GM18520 (cell line): Measurements from ENCODE around the gene UBL7.

Source experiments
- ATAC-seq: cut with Tn5 transposase; IDR thresholded peaks from one replicate; pipeline ENCODE4 v1.9.1; 2021; ENCODE audit not compliant: unreplicated experiment

The UBL7 gene

DNA sequence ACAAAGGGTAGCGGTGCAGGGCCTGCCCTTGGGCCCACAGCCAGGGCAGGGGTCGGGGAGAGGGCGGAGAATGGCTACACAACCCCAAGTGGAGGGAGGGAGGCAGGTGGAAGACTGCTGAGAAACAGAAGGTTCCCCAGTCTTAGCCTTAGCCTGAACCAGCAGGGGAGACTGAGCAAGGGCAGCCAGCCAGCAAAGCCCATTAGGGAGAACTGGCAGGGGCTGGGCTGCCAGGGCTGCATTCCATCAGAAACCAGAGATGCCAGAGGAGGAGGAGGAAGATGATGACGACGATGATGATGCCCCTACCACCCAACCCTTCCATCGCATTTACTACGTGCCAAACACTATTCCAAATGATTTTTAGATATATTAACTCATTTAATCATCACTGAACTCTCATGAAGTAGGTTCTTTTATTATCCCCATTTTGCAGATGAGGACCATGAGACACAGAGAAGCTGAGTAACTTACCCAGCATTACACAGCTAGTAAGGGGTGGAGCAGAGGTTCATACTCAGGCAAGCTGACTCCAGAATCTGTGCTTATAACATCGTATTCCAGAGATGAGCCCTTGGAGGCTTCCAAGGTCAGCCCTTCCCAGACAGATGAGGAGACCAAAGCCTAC is 35.9 kb downstream of the UBL7 start:
- no peak for ATAC-seq

DNA sequence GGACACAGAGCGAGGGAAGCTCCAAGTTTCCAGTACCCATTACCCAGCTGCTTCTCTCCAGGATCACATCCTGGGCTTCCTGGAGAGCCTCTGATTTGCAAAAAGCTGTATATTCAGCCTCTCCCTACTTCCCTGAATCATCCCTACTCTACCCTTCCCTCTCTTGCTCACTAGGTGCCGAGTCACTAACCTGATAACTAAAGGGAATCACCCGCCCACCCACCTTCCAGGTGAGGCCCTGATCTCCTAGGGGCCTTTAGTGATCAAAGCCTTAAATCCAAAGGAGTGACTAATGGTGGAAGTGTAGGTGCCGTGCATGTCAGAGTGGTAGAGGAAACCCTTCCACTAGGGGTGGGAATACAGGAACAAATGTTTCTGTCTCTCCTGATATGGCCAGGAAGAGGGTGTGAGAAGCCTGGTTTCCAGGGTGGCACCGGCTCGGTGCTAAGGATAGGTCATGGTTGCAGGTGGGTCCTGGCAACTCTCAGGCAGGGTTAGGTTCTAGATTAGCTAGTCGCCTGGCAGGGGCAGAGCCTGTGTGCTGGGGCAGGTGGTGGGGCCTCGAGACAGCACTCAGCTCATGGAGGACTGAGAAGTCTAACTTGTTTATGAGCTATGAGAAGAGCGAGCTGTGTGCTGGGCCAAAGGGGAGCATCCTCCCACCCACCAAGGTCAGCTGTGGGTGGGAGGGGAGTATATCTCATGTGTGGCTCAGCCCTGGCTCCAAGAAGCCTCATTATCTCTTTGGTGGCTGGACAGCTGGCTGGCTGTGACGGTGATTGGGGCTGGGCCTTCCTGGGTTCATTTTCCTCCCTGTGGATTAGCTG is 37.3 kb downstream of the UBL7 start:
- ATAC-seq = no peak

DNA sequence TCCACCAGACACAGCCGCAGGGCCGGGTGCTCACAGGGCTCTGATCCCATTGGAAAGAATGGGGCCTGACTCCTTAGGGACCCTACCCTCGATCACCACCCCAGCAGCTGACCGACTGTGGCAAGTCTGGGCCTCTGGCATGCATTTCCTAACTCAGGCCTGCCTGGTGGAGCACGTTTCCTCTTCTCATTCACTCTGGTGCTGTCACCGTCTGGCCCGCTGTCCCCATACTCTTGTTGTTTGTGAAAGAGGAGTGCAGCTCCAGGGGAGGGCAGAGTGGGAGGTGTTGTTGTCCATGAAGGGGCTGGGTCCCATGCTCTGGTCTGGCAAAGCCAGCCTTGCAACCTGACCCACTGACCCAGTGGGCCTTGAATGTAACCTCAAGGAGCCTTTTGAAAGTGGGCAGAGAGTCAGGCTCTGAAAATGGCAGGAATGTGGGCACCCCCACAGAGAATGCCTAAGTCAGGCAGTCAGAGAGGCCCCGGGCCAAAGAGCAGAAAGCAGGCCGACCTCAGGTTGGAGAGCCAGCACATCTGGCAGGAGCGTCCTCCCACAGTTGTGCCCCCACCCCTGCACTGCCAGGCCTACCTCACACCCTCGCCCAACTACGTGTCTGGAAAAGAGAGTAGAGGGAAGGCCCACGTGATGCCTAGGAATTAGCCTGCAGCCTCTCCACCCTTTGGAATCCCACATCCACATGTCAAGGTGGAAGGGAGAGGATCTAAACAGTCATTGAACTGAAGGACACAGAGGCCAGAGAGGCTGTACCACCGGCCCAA is 38.1 kb downstream of the UBL7 start:
- ATAC-seq = no peak

- ATAC-seq = no peak
Observed at GRCh38 chr15:74422265-74422651, 38.7 kb downstream of the UBL7 start.

DNA sequence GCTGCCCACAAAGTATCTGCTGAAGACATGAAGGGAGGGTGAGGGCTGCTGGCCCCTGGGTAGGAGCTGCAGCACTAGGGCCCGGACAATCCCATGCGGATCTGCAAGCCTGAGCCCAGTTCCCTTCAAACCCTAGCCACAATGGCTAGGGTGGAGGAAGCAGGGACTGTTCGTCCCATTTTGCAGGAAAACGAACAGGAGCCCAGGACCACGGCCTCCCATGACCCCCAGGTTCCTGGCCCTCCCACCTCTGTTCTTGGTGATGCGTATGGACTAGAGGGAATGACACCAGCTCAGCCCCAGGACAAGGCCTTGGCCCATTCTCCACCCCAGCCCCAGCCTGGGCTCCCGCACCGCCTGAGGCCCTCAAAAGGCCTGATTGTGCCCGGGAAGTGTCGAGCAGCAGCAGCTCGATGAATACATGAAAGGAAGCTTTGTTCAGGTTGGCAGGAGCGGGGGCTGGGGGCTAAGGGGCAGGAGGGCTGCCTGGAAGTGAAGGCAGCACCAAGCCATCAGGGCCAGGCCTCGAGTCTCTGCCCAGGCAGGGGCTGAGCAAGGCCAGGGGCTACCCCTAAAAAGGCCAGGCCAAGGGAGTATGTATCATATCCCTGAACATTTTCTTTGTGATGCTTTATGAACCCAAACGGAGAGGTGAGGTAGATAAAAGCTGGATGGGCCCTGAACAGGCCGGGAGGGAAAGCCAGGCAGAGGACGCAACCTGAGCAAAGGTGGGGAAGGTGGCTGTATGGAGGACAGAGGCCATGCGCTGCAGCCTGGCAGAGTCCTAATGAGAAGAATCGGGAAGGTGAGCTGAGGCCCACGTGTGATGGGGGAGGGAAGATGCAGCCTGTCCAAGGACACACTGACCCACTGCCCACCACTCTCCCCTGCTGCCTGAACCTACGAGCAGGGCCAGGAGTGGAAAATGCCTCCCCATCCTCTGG is 39.4 kb downstream of the UBL7 start:
- no peak for ATAC-seq

DNA sequence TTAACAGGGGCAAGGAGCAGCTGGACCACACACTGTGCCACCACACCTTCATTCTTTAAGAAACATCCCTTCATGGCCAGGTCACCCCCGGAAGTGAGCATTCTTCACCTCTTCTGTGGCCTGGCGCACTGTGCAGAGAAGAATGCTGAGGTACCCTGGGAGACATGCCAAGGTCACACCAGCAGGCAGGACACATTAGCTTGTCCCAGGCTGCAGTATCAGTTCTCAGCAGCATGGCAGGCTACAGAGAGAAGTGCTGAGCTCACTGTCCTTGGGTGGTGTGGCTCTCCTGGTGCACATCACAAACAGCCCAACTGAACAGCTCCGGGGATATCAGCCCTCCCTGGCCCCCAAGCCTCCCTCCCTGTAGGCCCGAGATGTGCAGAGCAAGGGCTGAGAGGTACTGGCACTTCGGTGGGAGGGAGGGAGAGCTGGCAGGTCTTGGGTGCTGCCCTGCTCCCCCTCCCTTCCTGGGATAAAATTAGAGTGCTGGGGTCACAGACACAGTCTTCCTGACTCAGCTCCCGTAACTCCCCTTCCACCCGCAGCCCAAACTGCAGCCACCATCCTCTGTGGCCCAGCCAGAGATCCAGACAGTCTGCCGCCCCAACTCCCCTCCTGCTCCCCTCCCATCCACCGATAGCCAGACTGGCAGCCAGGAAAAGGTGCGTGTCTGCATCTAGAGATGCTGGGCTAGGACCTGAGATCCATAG is 40.6 kb downstream of the UBL7 start:
- ATAC-seq = no peak

- ATAC-seq = no peak
Observed at GRCh38 chr15:74419432-74419831, 41.5 kb downstream of the UBL7 start.

DNA sequence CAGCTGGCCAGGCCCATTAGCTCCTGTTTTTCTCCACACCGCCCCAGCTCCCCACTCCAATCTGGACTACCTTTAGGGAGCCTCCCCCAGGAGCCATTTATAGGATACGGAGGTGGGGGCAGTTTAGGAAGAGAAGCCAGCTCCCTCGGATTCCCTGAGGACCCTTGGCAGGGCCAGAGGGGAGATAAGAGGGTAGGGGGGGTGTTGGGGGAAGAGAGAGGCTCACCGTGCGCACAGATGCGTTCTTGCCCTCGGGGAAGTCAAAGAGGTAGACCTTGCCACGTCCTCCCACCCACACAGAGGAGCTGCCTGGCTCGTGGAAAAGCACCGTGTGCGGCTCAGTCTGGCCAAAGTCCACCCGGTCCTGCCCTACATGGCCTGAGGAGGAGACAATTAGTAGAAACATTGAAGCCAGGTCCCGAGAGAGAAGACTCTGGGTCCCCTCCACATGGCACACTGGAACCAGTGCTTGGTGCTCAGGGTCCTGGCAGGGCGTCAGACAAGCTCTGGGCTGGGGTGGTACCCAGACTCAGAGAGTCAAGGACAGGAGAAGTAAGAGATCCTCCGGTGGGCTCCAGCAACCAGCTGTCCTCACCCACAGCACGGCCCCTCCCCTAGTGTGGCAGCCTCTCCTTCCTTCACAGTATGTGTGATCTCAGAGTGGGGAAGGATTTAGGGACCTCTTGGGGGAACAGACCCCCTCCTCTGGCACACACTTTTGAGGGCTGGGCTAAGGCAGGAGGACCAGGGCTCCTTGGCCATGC is 42.2 kb downstream of the UBL7 start:
- no peak for ATAC-seq

DNA sequence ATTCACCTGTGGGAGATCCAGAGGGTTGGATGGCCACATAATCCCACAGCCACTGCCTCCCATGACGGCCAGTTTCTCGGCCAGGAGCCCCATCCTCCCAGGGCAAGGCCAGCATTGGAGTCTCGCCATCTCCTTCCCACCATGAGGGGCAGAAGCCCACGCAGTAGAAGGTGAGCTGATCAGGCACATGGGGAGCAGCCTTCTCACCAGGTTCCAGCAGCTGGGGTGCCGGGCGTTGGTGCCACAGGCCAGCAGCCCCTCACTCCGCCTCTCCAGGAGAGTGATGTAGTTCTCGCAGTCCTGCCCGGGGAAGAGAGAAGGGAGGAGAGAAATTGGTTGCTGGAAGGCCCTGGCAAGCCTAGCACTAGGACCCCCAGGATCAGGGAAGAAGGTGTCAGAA is 43.3 kb downstream of the UBL7 start:
- no peak for ATAC-seq

DNA sequence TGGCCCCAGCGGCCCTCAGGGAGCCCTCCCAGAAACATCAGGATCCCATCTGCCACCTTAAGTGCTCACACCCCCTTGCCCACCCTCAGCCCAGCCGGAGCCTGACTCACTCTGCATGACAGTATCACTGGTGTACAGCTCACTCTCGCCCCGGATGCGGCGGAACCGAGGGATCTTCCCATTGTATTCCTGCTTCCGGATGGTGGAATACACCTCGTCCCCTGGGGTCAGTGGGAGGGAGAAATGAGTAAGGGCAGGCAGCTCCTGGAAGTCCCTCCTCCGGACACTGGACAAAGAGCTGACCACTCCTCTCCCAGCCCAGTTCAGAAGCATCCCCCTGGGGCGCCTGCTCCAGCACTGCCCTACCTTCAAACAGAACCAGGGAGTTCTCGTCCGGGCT is 43.7 kb downstream of the UBL7 start:
- no peak for ATAC-seq

GRCh38 chr15:74415966-74416916 is 44.7 kb downstream of the UBL7 start:
- no peak for ATAC-seq

DNA sequence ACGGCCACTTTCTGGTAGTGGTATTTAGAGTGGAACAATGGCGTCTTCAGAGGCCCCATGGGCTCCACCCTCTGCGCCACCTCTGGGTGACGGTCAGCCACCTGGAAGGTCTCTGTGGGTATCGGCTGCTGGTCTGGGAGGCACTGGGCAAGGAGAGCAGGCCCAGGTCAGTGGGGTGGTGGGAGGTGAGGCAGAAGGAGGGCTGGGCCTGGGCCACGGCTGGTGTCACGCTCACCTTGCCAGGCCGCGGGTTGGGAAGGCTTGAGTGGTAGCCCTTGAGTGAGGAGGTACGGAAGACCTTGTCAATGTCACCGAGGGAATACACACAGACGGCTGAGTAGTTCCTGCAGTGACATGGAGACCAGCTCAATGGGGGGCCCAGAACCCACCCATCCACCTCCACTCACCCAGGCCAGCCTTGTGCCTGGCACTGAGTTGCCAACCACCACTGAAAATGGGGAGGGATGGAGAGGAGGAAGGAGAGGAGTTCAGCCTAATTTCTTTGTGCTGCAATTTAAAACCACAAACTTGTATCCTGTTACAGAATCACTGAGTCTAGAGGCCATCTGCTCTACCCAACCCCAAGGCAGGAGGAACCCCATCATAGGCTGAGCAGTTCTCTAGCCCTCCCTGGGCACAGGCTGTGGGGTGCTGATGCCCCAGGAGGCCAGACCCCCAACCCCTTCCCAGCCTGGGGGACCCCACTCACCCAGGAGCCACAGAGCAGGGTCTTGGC is 46.2 kb downstream of the UBL7 start:
- ATAC-seq = no peak

- ATAC-seq = no peak
Observed at GRCh38 chr15:74414081-74414580, 46.8 kb downstream of the UBL7 start.

GRCh38 chr15:74413350-74414080 is 47.4 kb downstream of the UBL7 start:
- ATAC-seq = no peak

DNA sequence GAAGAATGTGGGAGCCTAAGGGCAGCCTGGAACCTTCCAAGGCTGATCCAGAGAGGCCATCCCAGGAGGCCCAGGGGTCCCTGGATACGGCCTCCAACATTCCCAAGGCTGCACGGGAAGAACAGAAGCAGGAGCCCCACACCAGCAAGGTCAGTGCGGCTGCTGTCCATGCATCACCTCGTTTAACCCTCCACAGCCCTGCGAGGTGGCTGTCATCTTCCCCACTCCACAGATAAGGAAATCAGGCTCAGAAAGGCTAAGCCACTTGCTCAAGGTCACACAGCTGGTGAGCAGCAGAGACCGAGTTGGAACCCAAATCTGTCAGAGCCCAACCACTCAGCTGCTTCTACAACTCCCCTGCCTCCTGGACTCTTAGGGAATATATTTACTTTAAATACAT is 48.8 kb downstream of the UBL7 start:
- ATAC-seq = no peak

DNA sequence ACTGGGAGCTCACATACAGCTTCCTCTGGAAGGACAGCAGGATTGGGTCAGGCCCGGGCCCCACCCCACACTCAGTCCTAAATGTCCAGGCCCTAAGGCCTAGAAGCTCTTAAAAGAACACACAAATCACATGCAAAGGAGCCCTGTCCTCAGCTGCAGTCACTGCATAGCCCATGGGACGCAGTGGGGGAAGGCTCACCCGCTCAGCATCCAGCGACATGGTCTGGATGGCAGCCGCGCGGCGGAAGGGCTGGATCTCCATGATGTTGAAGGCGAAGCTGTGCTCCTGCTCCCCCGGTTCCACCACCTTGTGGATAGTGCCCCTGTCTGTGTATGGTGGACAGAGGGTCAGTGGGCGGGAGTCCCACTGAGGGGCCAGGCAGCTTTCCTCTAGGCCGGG is 49.3 kb downstream of the UBL7 start:
- no peak for ATAC-seq

DNA sequence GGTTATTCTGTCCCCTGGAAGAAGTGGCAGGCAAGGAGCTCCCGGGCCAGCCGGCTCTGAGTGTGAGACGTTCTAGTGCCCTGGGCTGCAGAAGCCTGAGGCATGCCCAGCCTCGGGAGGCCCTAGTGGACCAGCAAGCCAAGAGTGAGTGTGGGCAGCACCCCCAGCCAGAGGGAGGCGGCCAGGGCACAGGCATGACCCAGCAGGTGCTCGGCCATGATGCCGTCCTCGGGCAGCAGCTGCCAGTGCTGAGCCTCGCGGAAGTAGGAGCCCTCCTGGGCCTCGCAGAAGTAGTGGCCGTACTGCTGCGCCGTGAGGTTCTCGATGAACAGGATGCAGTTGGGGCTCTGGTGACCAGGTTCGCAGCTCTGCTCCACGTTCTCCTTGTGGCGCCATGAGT is 50.5 kb downstream of the UBL7 start:
- ATAC-seq = no peak
